Measurements from ENCODE around the gene UBASH3A.

The UBASH3A gene

GRCh38 chr21:42375506-42375905 lies 28.2 kb upstream of the UBASH3A start:
- no peak for DNase-seq

GRCh38 chr21:42375966-42376337 lies 27.8 kb upstream of the UBASH3A start:
- DNase-seq = no peak

- DNase-seq = no peak
Measured at GRCh38 chr21:42376338-42376982, 27.2 kb upstream of the UBASH3A start.

GRCh38 chr21:42377211-42377950 lies 26.3 kb upstream of the UBASH3A start:
- no peak for DNase-seq

GRCh38 chr21:42377951-42378340 lies 25.8 kb upstream of the UBASH3A start:
- no peak for DNase-seq

GRCh38 chr21:42378418-42378817 lies 25.3 kb upstream of the UBASH3A start:
- no peak for DNase-seq

- no peak for DNase-seq
Measured at GRCh38 chr21:42379426-42380215, 24.1 kb upstream of the UBASH3A start.

GRCh38 chr21:42381347-42381984 lies 22.2 kb upstream of the UBASH3A start:
- peak in 1 of 2 experiments; percentile 5 for DNase-seq

GRCh38 chr21:42382915-42383314 lies 20.8 kb upstream of the UBASH3A start:
- DNase-seq = no peak

GRCh38 chr21:42383331-42383730 lies 20.4 kb upstream of the UBASH3A start:
- no peak for DNase-seq

GRCh38 chr21:42384156-42384945 lies 19.4 kb upstream of the UBASH3A start:
- DNase-seq = no peak

GRCh38 chr21:42384989-42385388 lies 18.7 kb upstream of the UBASH3A start:
- no peak for DNase-seq

- no peak for DNase-seq
Measured at GRCh38 chr21:42385619-42386018, 18.1 kb upstream of the UBASH3A start.

GRCh38 chr21:42386034-42386591 lies 17.6 kb upstream of the UBASH3A start:
- DNase-seq = no peak

- DNase-seq = no peak
Measured at GRCh38 chr21:42387164-42387563, 16.5 kb upstream of the UBASH3A start.

GRCh38 chr21:42387843-42388340 lies 15.8 kb upstream of the UBASH3A start:
- no peak for DNase-seq

GRCh38 chr21:42388740-42389448 lies 14.8 kb upstream of the UBASH3A start:
- DNase-seq = no peak

- no peak for DNase-seq
Measured at GRCh38 chr21:42389449-42389835, 14.3 kb upstream of the UBASH3A start.

GRCh38 chr21:42390193-42390592 lies 13.5 kb upstream of the UBASH3A start:
- DNase-seq = no peak

GRCh38 chr21:42390696-42391095 lies 13.0 kb upstream of the UBASH3A start:
- no peak for DNase-seq

- no peak for DNase-seq
Measured at GRCh38 chr21:42391297-42391696, 12.4 kb upstream of the UBASH3A start.
